ENCODE measurements around the gene DLG2.

DNA sequence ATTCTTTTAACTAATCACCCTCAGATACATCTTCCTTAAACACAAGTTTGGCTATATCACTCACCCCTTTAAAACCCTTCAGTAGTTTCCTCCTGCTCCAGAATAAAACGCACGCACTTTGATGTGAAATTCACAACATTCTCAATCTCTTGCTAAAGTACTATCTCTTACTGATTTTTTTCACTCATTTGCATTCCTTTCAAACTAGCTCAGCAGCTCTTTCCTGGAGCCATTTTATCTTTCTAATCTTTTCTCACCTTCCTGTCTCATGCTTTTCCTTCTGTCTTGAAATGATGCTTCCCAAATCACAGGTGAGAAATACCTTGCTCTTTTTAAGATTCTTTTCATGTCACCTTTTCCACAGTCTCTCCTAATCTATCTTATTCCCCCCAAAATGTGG is 1074.4 kb downstream of the DLG2 start:
- TF ChIP-seq, protein P1, sequence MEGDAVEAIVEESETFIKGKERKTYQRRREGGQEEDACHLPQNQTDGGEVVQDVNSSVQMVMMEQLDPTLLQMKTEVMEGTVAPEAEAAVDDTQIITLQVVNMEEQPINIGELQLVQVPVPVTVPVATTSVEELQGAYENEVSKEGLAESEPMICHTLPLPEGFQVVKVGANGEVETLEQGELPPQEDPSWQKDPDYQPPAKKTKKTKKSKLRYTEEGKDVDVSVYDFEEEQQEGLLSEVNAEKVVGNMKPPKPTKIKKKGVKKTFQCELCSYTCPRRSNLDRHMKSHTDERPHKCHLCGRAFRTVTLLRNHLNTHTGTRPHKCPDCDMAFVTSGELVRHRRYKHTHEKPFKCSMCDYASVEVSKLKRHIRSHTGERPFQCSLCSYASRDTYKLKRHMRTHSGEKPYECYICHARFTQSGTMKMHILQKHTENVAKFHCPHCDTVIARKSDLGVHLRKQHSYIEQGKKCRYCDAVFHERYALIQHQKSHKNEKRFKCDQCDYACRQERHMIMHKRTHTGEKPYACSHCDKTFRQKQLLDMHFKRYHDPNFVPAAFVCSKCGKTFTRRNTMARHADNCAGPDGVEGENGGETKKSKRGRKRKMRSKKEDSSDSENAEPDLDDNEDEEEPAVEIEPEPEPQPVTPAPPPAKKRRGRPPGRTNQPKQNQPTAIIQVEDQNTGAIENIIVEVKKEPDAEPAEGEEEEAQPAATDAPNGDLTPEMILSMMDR (IDR thresholded peaks at IDR 0.05 in 4 of 5, conservative IDR thresholded peaks at IDR 0.05 in 1 of 5), result no peak
- no peak for TF ChIP-seq POLR2A (IDR thresholded peaks at IDR 0.05)
